ENCODE measurements around the gene RAPGEF6. TPM values are rescaled to one million over a fixed set of nuclear protein-coding genes. Genes with fewer than 3 reads are reported as not detected.

The RAPGEF6 gene
- total RNA-seq, 1 experiment from 2014 or later = 17.4 TPM

DNA sequence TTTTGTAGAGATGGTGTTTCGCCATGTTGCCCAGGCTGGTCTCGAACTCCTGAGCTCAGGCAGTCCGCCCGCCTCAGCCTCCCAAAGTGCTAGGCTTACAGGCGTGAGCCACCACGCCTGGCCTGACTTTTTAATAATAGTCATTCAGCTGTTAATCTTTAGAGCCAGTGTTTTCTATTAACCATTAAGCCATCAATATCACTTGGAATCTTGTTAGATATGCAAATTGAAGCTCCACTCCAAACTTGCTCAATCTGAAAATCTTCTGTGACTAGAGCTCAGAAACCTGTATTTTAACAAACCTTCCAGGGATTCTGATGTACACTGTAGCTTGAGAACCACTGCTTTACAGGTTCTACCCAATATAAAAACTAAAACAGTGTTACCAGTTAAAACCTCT is 257.7 kb downstream of the RAPGEF6 start:
- peaks cover 20% of the 10 kb centered on the region for H3K4me1 Mint-ChIP-seq (ENCODE audit: low read depth, unreplicated experiment)
- no peaks in the 10 kb centered on the region for H3K9me3 Mint-ChIP-seq (ENCODE audit: unreplicated experiment)
- intact Hi-C loops (cut with micrococcal nuclease; ENCODE audit: unreplicated experiment) = no loop called here
- TF ChIP-seq, protein P1, sequence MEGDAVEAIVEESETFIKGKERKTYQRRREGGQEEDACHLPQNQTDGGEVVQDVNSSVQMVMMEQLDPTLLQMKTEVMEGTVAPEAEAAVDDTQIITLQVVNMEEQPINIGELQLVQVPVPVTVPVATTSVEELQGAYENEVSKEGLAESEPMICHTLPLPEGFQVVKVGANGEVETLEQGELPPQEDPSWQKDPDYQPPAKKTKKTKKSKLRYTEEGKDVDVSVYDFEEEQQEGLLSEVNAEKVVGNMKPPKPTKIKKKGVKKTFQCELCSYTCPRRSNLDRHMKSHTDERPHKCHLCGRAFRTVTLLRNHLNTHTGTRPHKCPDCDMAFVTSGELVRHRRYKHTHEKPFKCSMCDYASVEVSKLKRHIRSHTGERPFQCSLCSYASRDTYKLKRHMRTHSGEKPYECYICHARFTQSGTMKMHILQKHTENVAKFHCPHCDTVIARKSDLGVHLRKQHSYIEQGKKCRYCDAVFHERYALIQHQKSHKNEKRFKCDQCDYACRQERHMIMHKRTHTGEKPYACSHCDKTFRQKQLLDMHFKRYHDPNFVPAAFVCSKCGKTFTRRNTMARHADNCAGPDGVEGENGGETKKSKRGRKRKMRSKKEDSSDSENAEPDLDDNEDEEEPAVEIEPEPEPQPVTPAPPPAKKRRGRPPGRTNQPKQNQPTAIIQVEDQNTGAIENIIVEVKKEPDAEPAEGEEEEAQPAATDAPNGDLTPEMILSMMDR (IDR thresholded peaks at IDR 0.05; ENCODE audit: insufficient read depth in 1 of 2, low read depth in 1 of 2, low read length in 1 of 2, severe bottlenecking in 1 of 2, unreplicated experiment in 1 of 2) = no peak
- Histone ChIP-seq H3K36me3 (ENCODE audit: control insufficient read depth, insufficient read depth, low read length) (no peaks in the 10 kb centered on the region), H3K4me1 (peaks cover 9% of the 10 kb centered on the region; the same call in 1 of the 2 replicates), H3K4me3 (ENCODE audit: low read depth, low read length) (no peak overlapping the region), H3K9me3 (no peaks in the 10 kb centered on the region), H3K27me3 (replicated peaks; ENCODE audit: control insufficient read depth, insufficient read depth, low read length) (no peaks in the 10 kb centered on the region)
- DNase-seq = no peak
- H3K36me3 Mint-ChIP-seq (ENCODE audit: insufficient read depth, unreplicated experiment) = peaks cover 9% of the 10 kb centered on the region
- CTCF ChIA-PET = no interaction called here
- no TSS peak for BruUV-seq (replicated peaks)
- no peak overlapping the region for H3K4me3 Mint-ChIP-seq (ENCODE audit: unreplicated experiment)
- POLR2A ChIA-PET = no interaction called here
- no peak overlapping the region for H3K27ac Mint-ChIP-seq (ENCODE audit: unreplicated experiment)
- H3K27me3 Mint-ChIP-seq (ENCODE audit: insufficient read depth, unreplicated experiment) = no peaks in the 10 kb centered on the region

DNA sequence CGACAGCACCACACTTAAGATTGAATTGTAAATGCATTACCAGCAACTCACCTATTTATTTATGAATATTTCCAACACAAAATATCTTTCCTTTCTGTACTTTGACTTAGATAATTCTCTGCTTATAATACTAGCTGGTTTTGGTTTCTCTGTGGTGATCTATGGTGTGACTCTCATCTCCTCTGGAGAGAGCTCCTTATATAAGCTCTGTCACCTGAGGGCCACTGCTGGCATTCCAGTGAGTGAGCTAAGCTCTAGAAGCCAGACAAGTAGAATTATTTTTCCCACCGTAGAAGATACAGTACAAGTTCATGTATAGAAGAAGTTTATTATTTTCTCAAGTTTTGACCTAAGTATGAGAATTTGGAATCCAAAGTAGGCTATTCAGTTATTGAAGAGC is 259.7 kb downstream of the RAPGEF6 start:
- CTCF ChIA-PET = interaction anchor here (0.6 kb wide), 1 partner anchor 34 kb away, joined by 3 read pairs; no protein-coding TSS in a partner anchor
- peaks cover 29% of the 10 kb centered on the region for H3K4me1 ChIP-seq
- POLR2A ChIA-PET = no interaction called here

More for the DNA sequence above, 259.7 kb downstream of the RAPGEF6 start:
- no peaks in the 10 kb centered on the region for H3K9me3 Mint-ChIP-seq (ENCODE audit: unreplicated experiment)
- Histone ChIP-seq H3K27me3 (replicated peaks; ENCODE audit: control insufficient read depth, insufficient read depth, low read length) (no peaks in the 10 kb centered on the region), H3K4me3 (ENCODE audit: low read depth, low read length) (no peak overlapping the region), H3K36me3 (ENCODE audit: control insufficient read depth, insufficient read depth, low read length) (no peaks in the 10 kb centered on the region), H3K9me3 (no peaks in the 10 kb centered on the region)
- no peaks in the 10 kb centered on the region for H3K36me3 Mint-ChIP-seq (ENCODE audit: insufficient read depth, unreplicated experiment)
- H3K4me1 Mint-ChIP-seq (ENCODE audit: low read depth, unreplicated experiment) = peaks cover 22% of the 10 kb centered on the region
- H3K27ac Mint-ChIP-seq (ENCODE audit: unreplicated experiment) = no peak overlapping the region
- no peak overlapping the region for H3K4me3 Mint-ChIP-seq (ENCODE audit: unreplicated experiment)
- intact Hi-C loops (cut with micrococcal nuclease; ENCODE audit: unreplicated experiment) = no loop called here
- BruUV-seq (replicated peaks) = no TSS peak
- TF ChIP-seq, protein P1 (IDR thresholded peaks at IDR 0.05; ENCODE audit: insufficient read depth in 1 of 2, low read depth in 1 of 2, low read length in 1 of 2, severe bottlenecking in 1 of 2, unreplicated experiment in 1 of 2) = no peak
- H3K27me3 Mint-ChIP-seq (ENCODE audit: insufficient read depth, unreplicated experiment) = no peaks in the 10 kb centered on the region
- DNase-seq = no peak

Other genes with a start within 250 kb of the RAPGEF6 start
- 42.7 and 45.0 TPM in 2 replicates for gene FNIP1, start 161.8 kb upstream of the RAPGEF6 start, total RNA-seq (2022)